Mucosa of rectum (tissue), 2 donors: Measurements from ENCODE around the gene EPHX1.
"Not testable (repeated sequence)": the region's sequence is repeated elsewhere in the genome, so short reads cannot be mapped to it uniquely, and the experiment has no call there.

ENCODE experiments used
- H3K27ac ChIP-seq, 2 donors: one replicate each; pipeline ENCODE4 v1.7.0; 2013; ENCODE audit warnings: inconsistent platforms in 2 of 2, low read depth in 2 of 2, low read length in 2 of 2
- H3K27me3 ChIP-seq, 2 donors: one replicate each; pipeline ENCODE4 v1.7.0; 2013; ENCODE audit warnings: low read length in 2 of 2; ENCODE audit not compliant: control insufficient read depth in 2 of 2, insufficient read depth in 2 of 2
- H3K36me3 ChIP-seq, 2 donors: one replicate each; pipeline ENCODE4 v1.7.0; 2013; ENCODE audit warnings: low read length in 2 of 2; ENCODE audit not compliant: control insufficient read depth in 2 of 2, insufficient read depth in 2 of 2
- H3K4me1 ChIP-seq, 2 donors: one replicate each; pipeline ENCODE4 v1.7.0; 2013; ENCODE audit warnings: low read length in 2 of 2, mild to moderate bottlenecking in 1 of 2; ENCODE audit not compliant: control insufficient read depth in 2 of 2, insufficient read depth in 2 of 2
- H3K4me3 ChIP-seq, 2 donors: one replicate each; pipeline ENCODE4 v1.7.0; 2013; ENCODE audit warnings: low read length in 2 of 2
- H3K9ac ChIP-seq, 2 donors: one replicate each; pipeline ENCODE4 v1.7.0; 2013; ENCODE audit warnings: low read length in 2 of 2, low read depth in 1 of 2, mild to moderate bottlenecking in 1 of 2
- H3K9me3 ChIP-seq, 2 donors: one replicate each; pipeline ENCODE4 v1.7.0; 2013; ENCODE audit warnings: low read length in 2 of 2; ENCODE audit not compliant: control insufficient read depth in 2 of 2
- donor health status: healthy.
- donor health status: Normal muscosa, but diverticular disease.

The EPHX1 gene

DNA sequence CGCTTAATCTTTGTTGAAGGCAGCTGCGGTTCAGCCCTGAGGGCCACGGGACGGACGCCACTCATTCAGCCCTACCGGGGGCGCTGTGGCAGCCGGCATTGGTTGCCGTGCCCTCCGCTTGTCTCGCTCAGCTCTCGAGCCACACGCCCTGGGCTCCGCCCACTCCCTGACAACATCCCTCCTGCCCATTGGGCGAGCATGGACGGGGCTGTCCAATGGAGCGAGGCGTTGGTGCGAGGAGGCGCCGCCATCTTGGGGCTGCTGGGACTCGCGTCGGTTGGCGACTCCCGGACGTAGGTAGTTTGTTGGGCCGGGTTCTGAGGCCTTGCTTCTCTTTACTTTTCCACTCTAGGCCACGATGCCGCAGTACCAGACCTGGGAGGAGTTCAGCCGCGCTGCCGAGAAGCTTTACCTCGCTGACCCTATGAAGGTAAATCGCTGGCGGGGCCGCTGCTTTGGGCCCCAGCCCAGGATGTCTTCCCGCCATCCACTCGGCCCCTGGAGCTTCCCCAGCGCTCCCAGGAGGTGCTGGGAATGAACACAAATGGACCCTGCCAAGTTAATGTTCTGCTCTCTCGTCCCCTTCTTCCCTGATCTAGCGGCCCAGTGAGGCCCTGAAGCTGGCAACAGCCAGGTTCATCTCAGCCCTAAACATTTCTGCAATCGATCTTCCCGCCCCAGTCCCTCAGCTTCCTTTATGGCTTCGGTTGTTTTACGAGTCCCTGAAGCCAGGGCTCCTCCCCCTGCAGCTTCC is 32.2 kb upstream of the EPHX1 start, which contains the start of gene SRP9:
TSS of gene SRP9 (plus strand) at position 244 of the 754 bp plus-strand sequence. CDS start at position 359, 115 bp downstream.
- peak within 1 kb of the TSS; percentile 98 for H3K27ac ChIP-seq
- no peaks in the 10 kb centered on the region for H3K27me3 ChIP-seq
- peaks cover 0 to 9% of the 10 kb centered on the region in 2 donors for H3K36me3 ChIP-seq
- H3K9me3 ChIP-seq: no peaks in the 10 kb centered on the region
- H3K9ac ChIP-seq: peak within 1 kb of the TSS; percentile 99
- H3K4me1 ChIP-seq: peaks cover 17 to 25% of the 10 kb centered on the region in 2 donors
- H3K4me3 ChIP-seq: peak within 1 kb of the TSS; percentile 99

DNA sequence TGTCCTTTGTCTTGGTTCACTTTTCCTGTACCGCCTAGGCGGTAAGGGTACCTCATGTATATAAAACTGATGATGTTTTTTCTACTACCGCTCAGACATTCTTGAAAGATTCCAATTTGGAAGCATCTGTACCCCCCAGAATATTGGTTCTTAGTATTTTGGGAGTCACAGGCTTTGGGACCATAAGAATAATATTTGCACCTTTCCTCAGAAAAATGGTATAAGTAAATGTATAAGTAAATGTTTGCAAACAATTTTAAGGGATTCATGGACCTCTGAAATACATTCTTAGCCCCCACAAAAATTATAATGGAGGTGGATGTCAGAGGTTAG is 31.6 kb upstream of the EPHX1 start:
- Histone ChIP-seq H3K36me3 (peaks cover under 1 to 10% of the 10 kb centered on the region in 2 donors), H3K27me3 (no peaks in the 10 kb centered on the region), H3K4me3 (peak overlapping the region; percentile 99), H3K9ac (peak overlapping the region; percentile 99), H3K9me3 (no peaks in the 10 kb centered on the region), H3K27ac (peak overlapping the region; percentile 98), H3K4me1 (peaks cover 15 to 23% of the 10 kb centered on the region in 2 donors)

DNA sequence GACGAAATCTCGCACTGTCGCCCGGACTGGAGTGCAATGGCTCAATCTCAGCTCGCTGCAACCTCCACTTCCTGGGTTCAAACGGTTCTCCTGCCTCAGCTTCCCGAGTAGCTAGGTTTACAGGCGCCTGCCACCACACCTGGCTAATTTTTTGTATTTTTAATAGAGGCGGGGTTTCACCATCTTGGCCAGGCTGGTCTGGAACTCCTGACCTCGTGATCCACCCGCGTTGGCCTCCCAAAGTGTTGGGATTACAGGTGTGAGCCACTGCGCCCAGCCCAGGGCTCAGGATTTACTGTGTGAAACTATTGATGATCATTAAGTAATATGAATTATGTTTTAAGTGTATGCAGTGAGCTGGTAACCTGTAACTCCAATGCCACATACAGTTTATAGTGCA is 30.8 kb upstream of the EPHX1 start:
- peak overlapping the region; percentile 99 for H3K4me3 ChIP-seq
- H3K9me3 ChIP-seq, H3K27me3 ChIP-seq, H3K27ac ChIP-seq, H3K9ac ChIP-seq: not testable (repeated sequence)
- peaks cover 18 to 23% of the 10 kb centered on the region in 2 donors for H3K4me1 ChIP-seq
- peaks cover 6 to 16% of the 10 kb centered on the region in 2 donors for H3K36me3 ChIP-seq

DNA sequence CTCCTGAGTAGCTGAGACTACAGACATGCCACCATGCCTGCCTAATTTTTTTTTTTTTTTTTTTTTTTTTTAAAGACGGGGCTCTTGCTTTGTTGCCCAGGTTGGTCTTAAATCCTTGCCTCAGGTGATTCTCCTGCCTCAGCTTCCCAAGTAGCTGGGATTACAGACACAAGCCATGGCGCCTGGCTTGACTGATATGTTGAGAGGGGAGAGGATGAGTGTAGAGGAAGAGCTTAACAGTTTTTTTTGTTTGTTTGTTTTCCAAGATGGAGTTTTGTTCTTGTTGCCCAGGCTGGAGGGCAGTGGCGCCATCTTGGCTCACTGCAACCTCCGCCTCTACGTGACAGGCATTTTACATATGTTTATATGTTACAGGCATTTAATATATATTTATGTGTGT is 29.8 kb upstream of the EPHX1 start:
- peaks cover 18 to 23% of the 10 kb centered on the region in 2 donors for H3K4me1 ChIP-seq
- no peak overlapping the region for H3K9ac ChIP-seq
- H3K27ac ChIP-seq: no peak overlapping the region
- H3K27me3 ChIP-seq: no peaks in the 10 kb centered on the region
- H3K36me3 ChIP-seq: peaks cover 6 to 20% of the 10 kb centered on the region in 2 donors
- H3K4me3 ChIP-seq: no peak overlapping the region
- no peaks in the 10 kb centered on the region for H3K9me3 ChIP-seq

DNA sequence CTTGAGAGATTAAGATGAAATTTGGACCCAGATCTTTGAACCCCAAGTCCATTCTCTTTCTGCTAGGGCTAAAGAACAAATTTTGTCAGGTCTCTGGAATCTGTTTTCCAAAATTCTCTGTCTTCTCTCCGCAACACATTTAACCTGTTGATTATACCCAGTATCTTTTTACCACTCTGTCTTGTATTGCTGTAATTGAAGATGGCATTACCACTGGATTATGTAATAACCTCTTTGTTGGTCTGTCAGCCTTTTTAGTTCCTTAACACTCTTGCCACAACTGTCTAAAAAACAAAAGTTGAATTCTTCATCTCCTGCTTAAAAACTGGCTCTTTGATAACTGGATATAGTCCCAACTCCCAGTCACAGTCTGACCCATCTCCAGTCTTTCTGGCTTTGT is 29.3 kb upstream of the EPHX1 start:
- Histone ChIP-seq H3K27ac (no peak overlapping the region), H3K4me3 (no peak overlapping the region), H3K9ac (no peak overlapping the region), H3K4me1 (peaks cover 18 to 23% of the 10 kb centered on the region in 2 donors), H3K27me3 (no peaks in the 10 kb centered on the region), H3K9me3 (no peaks in the 10 kb centered on the region), H3K36me3 (peaks cover 6 to 21% of the 10 kb centered on the region in 2 donors)

DNA sequence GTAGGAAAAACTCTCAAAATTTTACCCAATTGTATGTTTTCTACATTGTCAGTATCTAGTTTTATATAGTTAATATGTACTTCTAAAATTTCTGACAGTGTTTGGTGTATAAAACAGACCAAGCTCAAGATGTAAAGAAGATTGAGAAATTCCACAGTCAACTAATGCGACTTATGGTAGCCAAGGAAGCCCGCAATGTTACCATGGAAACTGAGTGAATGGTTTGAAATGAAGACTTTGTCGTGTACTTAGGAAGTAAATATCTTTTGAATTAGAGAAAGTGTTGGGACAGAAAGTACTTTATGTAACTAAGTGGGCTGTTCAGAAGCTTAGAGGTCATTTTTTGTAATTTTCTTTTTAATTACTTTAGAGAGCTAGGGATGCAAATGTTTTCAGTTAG is 20.8 kb upstream of the EPHX1 start:
- H3K27me3 ChIP-seq, H3K9ac ChIP-seq, H3K4me3 ChIP-seq, H3K27ac ChIP-seq, H3K9me3 ChIP-seq, H3K4me1 ChIP-seq: not testable (repeated sequence)
- peaks cover 43 to 56% of the 10 kb centered on the region in 2 donors for H3K36me3 ChIP-seq

DNA sequence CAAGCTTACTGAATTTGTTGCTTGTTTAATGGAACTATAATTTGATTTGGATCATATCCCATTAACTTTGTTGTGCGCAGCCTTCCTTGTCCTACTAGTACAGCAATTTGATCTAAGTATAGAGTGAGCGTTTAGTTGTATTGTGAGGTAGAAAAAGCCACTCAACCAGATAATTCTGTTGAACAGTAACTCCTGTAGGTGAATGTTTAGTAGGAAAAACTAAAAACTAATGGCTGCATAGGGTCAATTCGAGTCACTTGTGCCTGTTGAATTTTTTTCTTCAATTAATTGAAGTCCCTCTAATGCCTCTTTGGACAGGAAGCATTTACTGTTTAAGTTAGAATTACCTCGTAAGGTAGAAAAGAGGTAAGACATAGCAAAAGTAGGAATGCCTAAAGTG is 15.0 kb upstream of the EPHX1 start:
- Histone ChIP-seq H3K27ac (no peak overlapping the region), H3K4me1 (no peaks in the 10 kb centered on the region), H3K9ac (no peak overlapping the region), H3K36me3 (peaks cover 12 to 22% of the 10 kb centered on the region in 2 donors), H3K4me3 (no peak overlapping the region), H3K27me3 (no peaks in the 10 kb centered on the region), H3K9me3 (no peaks in the 10 kb centered on the region)

DNA sequence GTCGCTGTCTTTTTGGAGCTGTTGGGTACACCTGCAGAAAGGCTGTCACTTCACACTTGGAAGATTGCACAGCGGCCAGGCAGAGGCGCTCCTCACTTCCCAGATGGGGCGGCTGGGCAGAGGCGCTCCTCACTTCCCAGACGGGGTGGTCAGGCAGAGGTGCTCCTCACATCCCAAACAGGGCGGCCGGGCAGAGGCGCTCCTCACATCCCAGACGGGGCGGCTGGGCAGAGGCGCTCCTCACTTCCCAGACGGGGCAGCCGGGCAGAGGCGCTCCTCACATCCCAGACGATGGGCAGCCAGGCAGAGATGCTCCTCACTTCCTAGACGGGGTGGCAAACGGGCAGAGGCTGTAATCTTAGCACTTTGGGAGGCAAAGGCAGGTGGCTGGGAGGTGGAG is 13.8 kb upstream of the EPHX1 start:
- not testable (repeated sequence) for H3K4me1 ChIP-seq, H3K27me3 ChIP-seq, H3K4me3 ChIP-seq, H3K9me3 ChIP-seq, H3K9ac ChIP-seq, H3K27ac ChIP-seq
- peaks cover 4 to 12% of the 10 kb centered on the region in 2 donors for H3K36me3 ChIP-seq

DNA sequence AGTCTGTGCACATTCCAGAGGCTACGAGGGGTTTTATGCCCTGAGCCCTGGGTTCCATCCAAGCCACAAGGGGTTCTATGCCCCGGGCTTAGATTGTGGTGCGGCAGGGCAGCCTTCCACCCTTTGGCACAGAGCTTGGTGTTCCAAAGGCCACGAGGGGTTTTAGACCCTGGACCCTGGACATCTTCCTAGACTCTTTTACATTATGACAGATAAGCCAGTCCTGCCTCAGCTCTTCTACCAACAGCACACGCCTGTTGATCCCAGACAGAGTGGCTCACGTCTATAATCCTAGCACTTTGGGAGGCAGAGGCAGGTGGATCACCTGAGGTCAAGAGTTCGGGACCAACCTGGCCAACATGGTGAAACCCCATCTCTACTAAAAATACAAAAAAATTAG is 8.8 kb upstream of the EPHX1 start:
- H3K27me3 ChIP-seq, H3K9ac ChIP-seq, H3K4me1 ChIP-seq, H3K27ac ChIP-seq, H3K4me3 ChIP-seq, H3K9me3 ChIP-seq, H3K36me3 ChIP-seq: not testable (repeated sequence)

DNA sequence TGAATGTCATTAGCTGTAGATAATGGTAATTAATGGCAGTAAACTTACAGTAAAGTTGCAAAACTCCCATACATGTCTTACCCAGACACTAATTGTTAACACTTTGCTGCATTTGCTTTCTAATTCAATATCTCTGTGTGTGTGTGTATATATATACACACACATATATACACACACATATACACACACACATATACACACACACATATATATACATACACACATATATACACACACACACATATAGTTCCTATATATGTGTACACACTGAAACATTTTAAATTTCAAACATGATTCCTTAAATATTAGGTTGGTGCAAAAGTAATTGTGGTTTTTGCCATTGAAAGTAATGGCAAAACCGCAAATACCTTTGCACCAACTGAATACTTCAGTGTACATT is 3.7 kb upstream of the EPHX1 start:
- H3K9ac ChIP-seq: no peak overlapping the region
- H3K9me3 ChIP-seq: no peaks in the 10 kb centered on the region
- H3K4me3 ChIP-seq: no peak overlapping the region
- H3K27me3 ChIP-seq: no peaks in the 10 kb centered on the region
- peaks cover 5% of the 10 kb centered on the region in 2 donors for H3K4me1 ChIP-seq
- H3K36me3 ChIP-seq: no peaks in the 10 kb centered on the region
- H3K27ac ChIP-seq: no peak overlapping the region
